KMS-11 (cell line): ENCODE data around the gene TMPRSS4.

ENCODE experiments used
- H2AFZ ChIP-seq: fragments of 200-600 bp; sonication (generic); 2 replicates; pipeline ENCODE4 v1.6.1; 2016; ENCODE audit warnings: antibody characterized with exemption, mixed run types, low read depth
- H3K27ac ChIP-seq: fragments of 200-600 bp; sonication (generic); 2 replicates; pipeline ENCODE4 v1.6.1; 2016; ENCODE audit warnings: mild to moderate bottlenecking, mixed run types
- H3K27me3 ChIP-seq: fragments of 200-600 bp; sonication (generic); 2 replicates; pipeline ENCODE4 v1.6.1; 2017; ENCODE audit warnings: mild to moderate bottlenecking, low read depth, mixed run types, moderate library complexity; ENCODE audit not compliant: insufficient read depth
- H3K36me3 ChIP-seq: fragments of 200-600 bp; sonication (generic); 2 replicates; pipeline ENCODE4 v1.6.1; 2017; ENCODE audit warnings: mild to moderate bottlenecking, mixed run types; ENCODE audit not compliant: insufficient read depth
- H3K4me1 ChIP-seq: fragments of 200-600 bp; sonication (generic); 2 replicates; pipeline ENCODE4 v1.6.1; 2016; ENCODE audit warnings: mild to moderate bottlenecking, low read depth, mixed run types; ENCODE audit not compliant: poor library complexity, severe bottlenecking
- H3K4me2 ChIP-seq: fragments of 200-600 bp; sonication (generic); 2 replicates; pipeline ENCODE4 v1.7.0; 2016; ENCODE audit warnings: mild to moderate bottlenecking, mixed run types
- H3K4me3 ChIP-seq: fragments of 200-600 bp; sonication (generic); IDR thresholded peaks from 2 replicates; pipeline ENCODE4 v1.6.1; 2017; ENCODE audit warnings: low read depth, low read length, mixed read lengths; ENCODE audit not compliant: insufficient read depth
- H3K79me2 ChIP-seq: fragments of 200-600 bp; sonication (generic); 2 replicates; pipeline ENCODE4 v1.6.1; 2016; ENCODE audit warnings: low read depth, mixed run types; ENCODE audit not compliant: insufficient read depth
- H3K9ac ChIP-seq: fragments of 200-600 bp; sonication (generic); 2 replicates; pipeline ENCODE4 v1.6.1; 2016; ENCODE audit warnings: mild to moderate bottlenecking, mixed run types
- H4K20me1 ChIP-seq: fragments of 200-600 bp; sonication (generic); 2 replicates; pipeline ENCODE4 v1.6.1; 2016; ENCODE audit warnings: mild to moderate bottlenecking, mixed run types; ENCODE audit not compliant: insufficient read depth
- CTCF ChIP-seq: fragments of 200-600 bp; sonication (generic); conservative IDR thresholded peaks from 2 replicates; pipeline ENCODE4 v1.6.1; 2017; ENCODE audit warnings: low read depth, mild to moderate bottlenecking, antibody characterized with exemption, low read length, moderate library complexity, mixed read lengths

TMPRSS4 gene

DNA sequence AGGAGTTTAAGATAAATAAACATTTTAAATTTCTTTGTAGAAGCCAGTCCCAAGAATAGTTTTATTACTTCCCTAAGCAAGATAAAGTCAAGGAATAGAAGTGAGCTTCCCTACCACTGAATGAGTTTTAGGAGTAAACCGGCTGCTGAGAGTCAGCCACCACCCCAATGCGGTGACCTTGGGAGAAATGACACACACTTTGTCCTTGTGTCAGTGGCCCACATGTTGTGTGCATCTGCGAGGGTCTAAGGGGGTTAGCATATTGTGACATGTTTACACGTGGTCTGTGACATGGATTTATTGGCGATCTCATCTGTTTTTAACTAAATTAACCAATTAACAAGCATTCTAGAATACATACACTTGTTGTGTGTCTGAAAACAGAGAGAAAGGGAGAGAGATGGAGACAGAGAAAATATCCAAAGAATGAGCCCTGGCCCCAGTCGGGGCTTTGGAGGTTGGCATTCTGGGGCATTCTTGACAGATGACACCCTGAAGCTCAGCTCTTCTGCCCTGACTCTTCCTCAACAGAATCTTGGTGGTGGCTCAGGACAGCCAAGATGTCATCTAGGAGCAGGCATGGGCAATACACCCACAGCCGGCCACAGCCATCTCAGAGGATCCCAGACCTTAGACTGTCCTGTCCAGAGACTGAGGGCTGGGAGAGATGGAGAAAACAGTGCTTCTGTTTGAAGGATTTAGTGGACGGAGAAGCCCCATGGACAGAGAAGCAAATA, 29.7 kb upstream of the TMPRSS4 start:
- Histone ChIP-seq H3K9ac (no peak overlapping the region), H3K4me2 (no peak overlapping the region), H3K4me1 (no peaks in the 10 kb centered on the region), H3K79me2 (no peaks in the 10 kb centered on the region), H3K27ac (no peak overlapping the region), H3K27me3 (no peaks in the 10 kb centered on the region), H2AFZ (no peak overlapping the region), H3K36me3 (no peaks in the 10 kb centered on the region), H3K4me3 (no peak overlapping the region), H4K20me1 (no peaks in the 10 kb centered on the region)
- no peak for TF ChIP-seq CTCF

DNA sequence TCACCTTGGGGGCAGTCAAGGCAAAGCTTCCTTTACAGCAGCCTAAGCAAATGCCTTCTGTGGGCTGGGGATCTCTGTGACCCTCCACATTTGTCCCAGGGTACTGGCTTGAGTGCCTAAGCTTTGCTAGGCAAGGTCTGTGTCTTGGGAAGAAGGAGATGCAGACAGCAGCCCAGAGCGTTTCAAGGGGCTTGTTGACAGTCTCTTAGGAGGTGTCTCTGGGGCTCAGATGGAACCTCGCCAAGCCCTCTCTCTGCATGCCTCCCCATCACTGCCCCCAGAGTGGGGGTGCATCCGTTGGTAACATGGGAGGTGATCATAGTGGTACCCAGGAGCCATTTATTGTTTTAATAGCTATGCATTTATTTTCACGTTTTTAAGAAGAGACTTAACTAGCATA, 29.1 kb upstream of the TMPRSS4 start:
- no peaks in the 10 kb centered on the region for H3K4me1 ChIP-seq
- H3K36me3 ChIP-seq = no peaks in the 10 kb centered on the region
- H3K4me2 ChIP-seq = no peak overlapping the region
- no peak for TF ChIP-seq CTCF
- no peak overlapping the region for H2AFZ ChIP-seq
- no peaks in the 10 kb centered on the region for H3K27me3 ChIP-seq
- no peak overlapping the region for H3K9ac ChIP-seq
- H3K79me2 ChIP-seq = no peaks in the 10 kb centered on the region
- H4K20me1 ChIP-seq = no peaks in the 10 kb centered on the region
- no peak overlapping the region for H3K27ac ChIP-seq
- no peak overlapping the region for H3K4me3 ChIP-seq

- no peak overlapping the region for H3K27ac ChIP-seq
- H3K9ac ChIP-seq = no peak overlapping the region
- H3K36me3 ChIP-seq = no peaks in the 10 kb centered on the region
- H3K4me3 ChIP-seq = no peak overlapping the region
- H3K4me1 ChIP-seq = no peaks in the 10 kb centered on the region
- no peak overlapping the region for H3K4me2 ChIP-seq
- H4K20me1 ChIP-seq = no peaks in the 10 kb centered on the region
- no peaks in the 10 kb centered on the region for H3K79me2 ChIP-seq
- TF ChIP-seq CTCF = no peak
- no peaks in the 10 kb centered on the region for H3K27me3 ChIP-seq
- H2AFZ ChIP-seq = no peak overlapping the region
Observed at GRCh38 chr11:118048472-118049370, 28.2 kb upstream of the TMPRSS4 start.

GRCh38 chr11:118049771-118050170, 27.1 kb upstream of the TMPRSS4 start:
- H3K27me3 ChIP-seq = no peaks in the 10 kb centered on the region
- H3K27ac ChIP-seq = no peak overlapping the region
- H3K4me1 ChIP-seq = no peaks in the 10 kb centered on the region
- no peak overlapping the region for H3K4me2 ChIP-seq
- H3K36me3 ChIP-seq = no peaks in the 10 kb centered on the region
- TF ChIP-seq CTCF = no peak
- H4K20me1 ChIP-seq = no peaks in the 10 kb centered on the region
- H2AFZ ChIP-seq = no peak overlapping the region
- H3K79me2 ChIP-seq = no peaks in the 10 kb centered on the region
- H3K4me3 ChIP-seq = no peak overlapping the region
- H3K9ac ChIP-seq = no peak overlapping the region
